GM08714 (cell line): ENCODE results near the gene C1orf50.

Experiments
- H3K4me3 ChIP-seq: fragments of 200-500 bp; sonication (Bioruptor generic); 2 replicates; pipeline ENCODE4 v1.5.1; 2014; ENCODE audit warnings: mild to moderate bottlenecking, low read length, inconsistent platforms
- ZNF274 ChIP-seq: IDR thresholded peaks from 2 replicates; pipeline ENCODE4 v1.6.1; 2012; ENCODE audit warnings: mild to moderate bottlenecking, low read depth, low read length

The C1orf50 gene

DNA sequence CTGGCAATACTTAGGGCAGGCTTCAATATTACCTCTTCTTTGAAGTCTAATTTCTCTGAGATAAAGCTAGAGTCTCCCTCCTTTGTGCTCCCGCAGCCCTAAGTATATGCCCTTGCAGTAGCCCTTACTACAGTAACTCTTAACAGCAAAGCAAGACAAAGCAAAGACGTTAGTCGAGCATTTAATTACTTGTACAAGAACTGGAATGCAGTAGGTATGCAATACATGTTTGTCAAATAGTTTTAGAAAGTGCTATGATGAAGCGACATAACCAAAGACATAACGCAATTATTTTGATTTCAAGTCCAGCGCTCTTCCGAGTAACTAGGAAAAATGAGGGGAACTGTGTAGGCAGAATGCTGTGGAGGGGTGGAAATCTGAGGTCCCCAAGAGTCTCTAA is 1.8 kb upstream of the C1orf50 start:
- TF ChIP-seq ZNF274 = no peak

DNA sequence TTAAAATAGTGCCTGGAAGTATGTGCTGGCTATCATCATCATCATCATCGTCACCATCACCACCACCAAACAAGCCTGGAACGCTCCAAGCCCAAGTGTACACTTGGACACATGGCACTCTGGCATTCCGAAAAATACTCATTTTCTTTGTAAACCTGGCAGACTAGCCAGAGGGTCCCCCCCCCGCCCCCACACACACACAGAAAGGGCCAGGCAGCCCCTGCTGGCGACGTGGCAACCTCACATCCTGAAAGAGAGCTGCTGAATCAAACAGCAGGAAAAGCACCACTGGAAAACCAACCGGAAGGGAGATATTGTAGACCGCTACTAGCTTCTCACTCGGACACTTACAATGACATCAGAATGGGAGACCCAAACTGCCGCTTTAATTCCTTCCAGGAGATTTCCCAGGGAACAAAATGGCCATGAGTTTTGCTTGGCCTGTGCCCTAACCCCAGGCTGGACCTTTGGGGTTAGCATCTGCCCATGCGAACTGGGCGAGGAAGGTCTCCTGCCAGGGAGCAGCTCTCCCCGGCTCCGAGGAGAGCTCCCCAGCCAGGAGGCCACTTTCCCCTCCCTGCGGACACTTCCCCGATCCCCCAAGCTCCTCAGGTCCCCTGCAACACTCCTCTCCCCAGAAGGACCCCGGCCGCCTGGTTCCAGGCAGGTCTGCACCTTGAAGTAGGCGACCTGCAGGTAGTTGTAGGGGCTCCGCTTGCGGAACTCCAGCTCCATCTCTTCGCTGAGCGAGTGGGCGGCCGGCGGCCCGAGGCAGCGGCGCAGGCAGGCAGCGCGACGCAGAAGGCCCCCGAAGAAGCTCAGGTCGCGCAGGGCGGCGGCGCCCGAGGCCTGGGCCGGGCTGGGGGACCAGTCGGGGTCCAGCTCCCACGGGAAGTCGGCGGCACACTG is 963 bp upstream of the C1orf50 start:
- H3K4me3 ChIP-seq = peak overlapping the region; percentile 77
- no peak for TF ChIP-seq ZNF274

More for the DNA sequence above, 1.8 kb upstream of the C1orf50 start:
- H3K4me3 ChIP-seq = peak overlapping the region; percentile 77

DNA sequence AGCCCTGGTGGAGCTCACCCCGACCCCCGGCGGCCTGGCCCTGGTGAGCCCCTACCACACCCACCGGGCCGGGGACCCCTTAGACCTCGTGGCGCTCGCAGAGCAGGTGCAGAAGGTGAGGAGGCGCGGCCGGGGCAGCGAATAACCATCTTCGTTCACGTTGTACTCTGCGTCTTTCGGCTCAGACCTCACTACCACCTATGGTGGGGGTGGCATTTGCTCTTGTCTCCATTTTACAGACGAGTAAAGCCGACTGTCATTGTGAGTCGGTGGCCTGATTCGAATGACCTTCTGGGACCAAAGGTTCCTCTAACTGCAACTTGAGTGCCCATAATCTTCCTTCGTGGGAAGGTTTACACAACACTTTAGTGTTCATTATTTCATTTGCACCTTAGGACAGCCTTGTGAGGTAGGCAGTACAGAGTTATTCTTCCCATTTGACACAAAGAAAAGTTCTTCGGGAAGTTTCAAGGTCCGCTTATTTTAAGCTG is 506 bp downstream of the C1orf50 start:
- no peak for TF ChIP-seq ZNF274

DNA sequence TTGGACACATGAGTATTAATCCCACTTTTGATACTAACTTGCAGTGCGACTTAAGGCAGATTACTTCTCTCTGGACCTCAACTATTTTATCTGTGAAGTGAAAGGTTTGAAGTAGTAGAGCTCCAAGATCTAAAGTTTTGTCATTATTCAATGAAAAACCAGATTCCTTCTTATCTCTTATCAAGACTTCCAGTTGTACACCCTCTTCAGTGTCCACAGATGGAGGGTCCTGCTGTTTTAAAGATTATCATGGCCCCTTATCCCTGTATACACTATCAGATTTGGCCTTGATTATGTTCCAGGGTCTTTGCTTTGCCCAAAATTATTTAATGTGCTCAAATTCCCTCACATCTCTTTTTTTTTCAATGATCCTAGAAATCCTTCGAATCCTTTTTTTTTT is 1.1 kb downstream of the C1orf50 start:
- H3K4me3 ChIP-seq = peak overlapping the region; percentile 86; the same call in 1 of the 2 replicates
- TF ChIP-seq ZNF274 = no peak

More for the DNA sequence above, 506 bp downstream of the C1orf50 start:
- H3K4me3 ChIP-seq = peak overlapping the region; percentile 86

DNA sequence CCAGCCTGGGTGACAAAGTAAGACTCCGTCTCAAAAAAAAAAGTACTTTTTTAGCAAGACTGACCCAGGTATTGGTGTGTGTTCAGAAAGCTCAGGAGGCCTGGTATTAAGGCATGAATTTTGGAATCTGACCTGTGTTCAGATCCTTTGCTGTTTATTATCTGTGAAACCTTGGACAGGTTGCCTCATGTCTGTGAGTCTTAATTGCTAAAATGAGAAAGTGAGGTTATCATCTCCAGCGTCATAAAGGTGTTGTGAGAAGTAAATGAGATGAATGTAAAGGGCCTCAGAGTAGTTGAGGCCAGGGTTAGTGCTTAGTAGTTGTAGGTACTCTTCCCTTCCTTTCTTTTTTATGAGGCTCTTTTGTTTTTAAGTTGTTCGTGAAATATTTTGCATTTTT is 2.8 kb downstream of the C1orf50 start:
- no peak overlapping the region for H3K4me3 ChIP-seq
- no peak for TF ChIP-seq ZNF274

DNA sequence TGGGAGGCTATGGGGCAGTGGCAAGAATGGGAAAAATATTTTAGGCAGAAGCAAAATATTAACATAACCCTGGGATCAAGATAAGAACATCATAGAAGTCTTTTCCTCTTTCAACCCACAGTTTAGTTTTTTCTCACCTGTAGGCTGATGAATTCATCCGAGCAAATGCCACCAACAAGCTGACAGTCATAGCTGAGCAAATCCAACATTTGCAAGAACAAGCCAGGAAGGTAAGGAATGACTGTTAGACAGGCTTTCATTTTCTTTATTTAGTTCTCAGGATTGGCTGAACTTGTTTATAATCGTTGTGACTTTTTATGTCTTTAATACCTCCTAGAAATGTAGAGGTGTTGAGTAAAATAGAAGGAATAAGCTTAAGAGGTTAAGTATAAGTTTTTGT is 6.4 kb downstream of the C1orf50 start:
- no peak overlapping the region for H3K4me3 ChIP-seq
- no peak for TF ChIP-seq ZNF274

DNA sequence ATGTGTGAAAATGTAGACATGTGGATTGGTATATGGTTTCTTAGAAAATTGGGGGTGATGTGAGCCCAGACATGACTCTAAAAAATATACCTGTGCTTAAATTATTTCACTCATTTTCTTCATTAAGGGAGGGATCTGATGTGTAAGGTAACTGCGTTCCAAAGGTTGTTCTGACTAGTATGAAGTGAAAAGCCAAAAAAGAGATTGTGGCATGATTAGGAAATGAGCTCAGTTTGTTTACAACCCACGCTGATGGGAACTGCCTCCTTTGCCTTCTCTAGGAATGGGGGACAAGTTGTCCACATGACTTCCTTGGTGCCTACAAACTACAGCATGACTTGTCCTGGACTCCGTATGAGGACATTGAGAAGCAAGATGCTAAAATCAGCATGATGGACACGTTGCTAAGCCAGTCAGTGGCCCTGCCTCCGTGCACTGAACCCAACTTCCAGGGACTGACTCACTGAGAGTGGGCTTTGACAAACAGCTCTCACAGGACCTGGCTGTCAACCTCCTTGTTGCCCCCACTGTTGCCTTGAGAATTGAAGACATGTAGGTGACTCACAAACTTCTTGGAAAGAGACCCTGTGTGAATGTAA is 8.0 kb downstream of the C1orf50 start:
- no peak overlapping the region for H3K4me3 ChIP-seq
- TF ChIP-seq ZNF274 = no peak

DNA sequence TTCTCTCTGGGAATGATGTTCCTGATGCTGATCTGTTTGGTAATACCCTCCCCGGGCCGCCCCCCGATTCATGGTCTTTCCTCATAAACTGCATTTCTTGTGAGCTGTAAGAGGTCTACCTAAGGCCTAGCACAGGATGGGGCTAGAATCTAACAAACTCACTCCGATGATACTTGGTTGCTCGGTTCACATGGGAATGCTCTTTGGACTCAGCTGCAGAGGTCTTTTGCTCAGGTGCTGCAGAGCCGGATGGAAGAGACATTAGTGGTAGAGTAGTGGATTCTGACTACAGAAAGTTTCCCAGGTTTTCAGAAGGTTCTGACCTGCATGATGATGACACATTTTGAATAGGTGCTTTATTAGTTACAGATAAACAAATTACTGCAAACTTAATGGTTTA is 9.5 kb downstream of the C1orf50 start:
- no peak overlapping the region for H3K4me3 ChIP-seq
- TF ChIP-seq ZNF274 = no peak

DNA sequence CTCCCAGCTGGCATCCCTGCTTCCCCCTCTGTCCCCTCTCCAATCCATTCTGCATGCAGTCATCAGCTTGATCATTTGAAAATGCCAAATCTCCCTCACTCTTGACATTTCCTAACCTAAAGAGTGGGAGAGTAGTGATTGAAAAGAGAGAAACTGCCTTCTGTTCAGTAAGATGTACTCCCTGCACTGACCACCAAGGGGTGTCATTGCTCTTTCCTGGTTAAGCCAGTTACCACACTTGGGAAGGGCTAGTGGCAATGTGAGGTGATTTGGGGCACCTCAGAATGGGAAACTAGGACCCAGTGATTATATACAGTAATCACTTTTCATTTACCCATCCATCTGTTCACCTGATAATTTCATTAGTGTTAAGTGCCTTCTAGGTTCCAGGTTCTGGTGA is 10.8 kb downstream of the C1orf50 start:
- H3K4me3 ChIP-seq = no peak overlapping the region
- no peak for TF ChIP-seq ZNF274

DNA sequence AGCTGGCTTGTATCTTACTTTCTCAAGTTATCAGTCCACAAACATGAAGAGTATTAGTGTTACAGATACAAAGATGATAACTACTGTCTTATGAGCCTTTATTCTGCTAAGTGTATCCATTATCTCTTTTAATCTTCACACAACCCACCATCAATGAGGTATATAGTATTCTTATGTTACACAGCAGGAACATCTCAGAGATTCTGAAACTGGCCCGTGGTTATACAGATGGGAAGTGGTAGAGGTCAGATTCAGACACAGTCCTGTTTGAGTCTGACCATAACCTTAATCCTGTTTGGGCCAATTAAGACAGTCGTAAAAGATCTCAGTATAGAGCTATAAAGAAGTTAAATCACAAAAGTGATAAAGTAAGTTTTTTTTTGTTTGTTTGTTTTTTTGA is 12.7 kb downstream of the C1orf50 start:
- TF ChIP-seq ZNF274 = no peak
- no peak overlapping the region for H3K4me3 ChIP-seq

DNA sequence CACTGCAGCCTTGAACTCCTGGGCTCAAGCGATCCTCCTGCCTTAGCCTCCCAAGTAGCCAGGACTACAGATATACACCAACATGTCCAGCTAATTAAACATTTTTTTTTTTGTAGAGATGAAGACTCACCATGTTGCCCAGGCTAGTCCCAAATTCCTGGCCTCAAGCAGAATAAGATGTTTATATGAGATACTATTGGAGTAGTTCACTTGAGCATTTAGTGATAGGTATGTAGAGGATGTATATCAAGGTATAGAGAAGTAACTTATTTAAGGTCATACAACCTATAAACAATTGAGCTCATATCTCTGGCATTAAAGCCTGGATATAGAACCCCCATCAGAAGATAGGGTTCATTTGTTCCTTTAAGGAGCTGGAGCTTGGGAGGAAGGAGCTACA is 13.1 kb downstream of the C1orf50 start:
- no peak overlapping the region for H3K4me3 ChIP-seq
- no peak for TF ChIP-seq ZNF274

DNA sequence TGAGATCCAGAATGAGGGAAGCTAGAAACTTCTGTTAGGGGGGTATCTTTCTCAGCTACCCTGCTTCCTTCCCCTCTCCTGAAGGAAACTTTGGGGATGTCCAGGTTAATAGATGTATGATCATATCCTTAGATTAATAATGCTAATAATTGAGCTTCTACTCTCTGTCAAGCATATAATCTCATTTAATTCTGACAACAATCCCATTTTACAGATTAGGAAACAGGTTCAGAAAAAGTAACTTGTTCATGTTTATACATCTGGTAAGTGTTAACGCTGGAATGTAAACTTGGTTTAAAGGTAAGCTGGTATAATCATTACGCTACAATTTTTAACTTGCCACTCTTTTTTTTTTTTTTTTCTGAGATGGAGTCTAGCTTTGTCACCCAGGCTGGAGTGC is 16.0 kb downstream of the C1orf50 start:
- H3K4me3 ChIP-seq = no peak overlapping the region
- TF ChIP-seq ZNF274 = no peak

DNA sequence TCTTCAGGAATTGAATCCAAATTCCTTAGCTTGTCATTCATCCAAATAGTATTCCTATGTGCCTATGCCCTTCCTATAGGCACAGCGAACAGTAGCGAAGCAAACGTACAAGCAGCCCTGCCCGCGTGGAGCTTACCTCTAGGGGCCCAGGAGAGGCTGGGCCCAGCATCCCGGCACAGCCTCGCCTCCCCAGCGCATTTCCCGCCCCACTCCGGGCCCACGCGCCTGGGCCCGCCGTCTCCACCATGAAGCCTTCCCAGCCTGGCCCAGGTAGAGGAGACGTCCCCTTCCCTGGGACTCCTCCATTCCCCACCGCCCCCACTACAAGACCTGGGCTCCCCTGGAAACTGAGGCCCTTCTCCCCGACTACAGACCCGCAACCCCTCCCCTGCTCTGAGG is 17.5 kb downstream of the C1orf50 start:
- TF ChIP-seq ZNF274 = no peak
- H3K4me3 ChIP-seq = no peak overlapping the region

DNA sequence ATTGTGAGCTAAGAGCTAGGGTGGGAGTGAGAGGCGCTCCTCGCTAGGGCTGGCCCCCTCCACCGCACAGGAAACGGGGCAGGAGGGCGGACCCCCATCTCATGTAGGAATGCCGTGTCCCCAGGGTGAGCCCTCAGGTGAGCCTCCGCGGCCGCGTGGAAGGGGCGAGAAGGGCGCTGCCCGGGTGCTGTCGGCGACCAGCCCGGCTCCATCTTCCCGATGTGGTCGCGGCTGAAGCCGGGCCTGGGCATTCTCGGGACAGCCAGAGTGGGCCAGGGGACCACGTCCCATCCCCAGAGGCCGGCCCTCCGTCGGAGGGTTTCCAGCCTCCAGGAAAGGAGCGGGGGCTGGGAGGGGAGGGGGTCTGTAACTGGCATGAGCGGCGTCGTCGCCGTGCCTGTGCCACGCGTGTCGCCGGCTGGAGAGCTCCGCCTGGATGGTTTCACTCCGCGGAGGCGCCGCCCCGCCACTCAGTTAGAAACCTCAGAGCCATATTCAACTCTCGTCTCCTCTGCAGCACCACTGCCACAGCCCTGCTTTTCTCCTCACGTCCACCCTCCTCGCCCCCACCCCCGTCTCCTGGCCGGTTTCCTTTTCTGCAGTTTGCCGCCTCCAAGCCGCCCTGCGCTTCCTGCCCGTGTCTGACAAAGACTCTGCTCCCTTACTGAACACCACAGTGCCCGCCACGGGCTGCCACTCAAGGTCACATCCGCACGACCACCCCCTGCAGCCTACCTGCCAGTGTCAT is 18.1 kb downstream of the C1orf50 start, which contains the start of gene TMEM269:
TSS of gene TMEM269 (plus strand) at position 46 of the 748 bp plus-strand sequence. CDS start 4,903 bp downstream, outside the sequence.
- no peak for TF ChIP-seq ZNF274

DNA sequence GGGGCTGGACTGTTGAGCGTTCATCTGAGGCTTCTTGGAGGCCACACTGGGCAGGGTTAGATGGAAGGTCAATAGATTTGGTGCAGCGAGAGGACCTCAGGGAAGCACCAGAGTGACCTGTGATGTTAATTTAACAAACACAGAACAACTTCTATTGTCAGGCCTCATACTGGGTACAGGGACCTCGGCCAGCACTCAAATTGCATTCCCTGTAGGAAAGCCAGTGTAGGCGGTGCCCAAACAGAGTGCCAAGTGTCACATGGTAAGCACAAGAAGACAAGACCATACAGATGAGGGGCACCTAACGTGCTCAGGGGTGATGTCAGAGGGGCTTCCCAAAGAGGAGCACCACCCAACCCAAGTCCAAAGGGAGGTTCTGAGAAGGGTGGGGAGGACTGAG is 19.0 kb downstream of the C1orf50 start:
- H3K4me3 ChIP-seq = no peak overlapping the region
- TF ChIP-seq ZNF274 = no peak

More for the DNA sequence above, 18.1 kb downstream of the C1orf50 start, which contains the start of gene TMEM269:
- no peak within 1 kb of the TSS; the same call in 1 of the 2 replicates for H3K4me3 ChIP-seq
